ENCODE data around the gene RIMBP3C. TPM values are rescaled to one million over a fixed set of nuclear protein-coding genes. Genes with fewer than 3 reads are reported as not detected.

RIMBP3C gene
- total RNA-seq, 4 donors from 2014 or later = under 0.01 to 0.22 (median 0.19) TPM; not detected in 1

- no peak for TF ChIP-seq CTCF (IDR thresholded peaks at IDR 0.05; ENCODE audit: low read depth)
Observed at GRCh38 chr22:21567456-21568346, 16.4 kb upstream of the RIMBP3C start, which contains the start of gene UBE2L3. Gene UBE2L3, plus strand, starts transcription at chr22:21567714. Its CDS starts 31 bp downstream, at chr22:21567745.

GRCh38 chr22:21564411-21564810, 13.2 kb upstream of the RIMBP3C start:
- TF ChIP-seq CTCF (IDR thresholded peaks at IDR 0.05; ENCODE audit: low read depth) = no peak

- no peak for TF ChIP-seq CTCF (IDR thresholded peaks at IDR 0.05; ENCODE audit: low read depth)
Observed at GRCh38 chr22:21563912-21564311, 12.7 kb upstream of the RIMBP3C start.

Small RNA genes within 50 kb of the gene (small RNA-seq; reads per million reads assigned to genes)
- gene RF00492 (not detected), gene RN7SKP221 (not detected)

Other genes with a start within 250 kb of the RIMBP3C start
- under 1 TPM in 1 of 4 donors, not detected in 3; under 0.01 TPM for gene RIMBP3B, start 167.7 kb downstream of the RIMBP3C start, total RNA-seq
- gene HIC2, start 134.1 kb downstream of the RIMBP3C start, total RNA-seq = 1 to 10 TPM; 2.6 to 7.5 (median 2.9) TPM
- gene TMEM191C, start 84.1 kb downstream of the RIMBP3C start, total RNA-seq = 1 to 10 TPM in 2 of 4 donors, under 1 TPM in 1, not detected in 1; 0.51 to 3.1 (median 1.3) TPM
- gene UBE2L3, start 16.3 kb upstream of the RIMBP3C start, total RNA-seq = 10 to 100 TPM; 28.4 to 58.7 (median 31.9) TPM
- gene YDJC, start 78.6 kb upstream of the RIMBP3C start, total RNA-seq = 10 to 100 TPM in 3 of 4 donors, 1 to 10 TPM in 1; 4.7 to 15.3 (median 12.9) TPM
- 1 to 10 TPM in 1 of 4 donors, under 1 TPM in 1, not detected in 2; 0.22 to 1.1 TPM for gene CCDC116, start 81.3 kb upstream of the RIMBP3C start, total RNA-seq
- gene SDF2L1, start 90.8 kb upstream of the RIMBP3C start, total RNA-seq = 10 to 100 TPM; 11.7 to 25.8 (median 18.5) TPM
- 10 to 100 TPM; 17.4 to 28.8 (median 21.2) TPM for gene PPIL2, start 114.6 kb upstream of the RIMBP3C start, total RNA-seq
- gene YPEL1, start 184.3 kb upstream of the RIMBP3C start, total RNA-seq = 10 to 100 TPM in 1 of 4 donors, 1 to 10 TPM in 3; 3.1 to 16.5 (median 8.6) TPM

All from subcutaneous adipose tissue (tissue), 4 donors.